ENCODE results near the gene EPB41L2. TPM values are rescaled to one million over a fixed set of nuclear protein-coding genes. Genes with fewer than 3 reads are reported as not detected.
A peak's percentile ranks its signal among the peaks of the same experiment; 100 is the strongest.

EPB41L2 gene
- total RNA-seq, 4 donors from 2014 or later, result 190 to 321 (median 265) TPM

GRCh38 chr6:130962966-130963365 lies 100.1 kb downstream of the EPB41L2 start:
- no peak for DNase-seq (ENCODE audit: low spot score in 2 of 2)
- WGBS, 2 donors, result 50 to 53% methylated on average over 2 of the region's 2 CpGs
- no peaks in the 10 kb centered on the region for H3K27me3 ChIP-seq
- no peaks in the 10 kb centered on the region for H3K36me3 ChIP-seq
- no peak overlapping the region for H3K4me3 ChIP-seq
- no peak for TF ChIP-seq EP300 (IDR thresholded peaks at IDR 0.05)
- no peak for TF ChIP-seq CTCF (IDR thresholded peaks at IDR 0.05)
- no peak for TF ChIP-seq POLR2A (IDR thresholded peaks at IDR 0.05)
- H3K9me3 ChIP-seq, result no peaks in the 10 kb centered on the region
- peaks cover 0 to 96% (median 33%) of the 10 kb centered on the region in 4 donors for H3K4me1 ChIP-seq
- peak overlapping the region in 2 of 4 donors; percentile 22 to 82 for H3K27ac ChIP-seq

DNA sequence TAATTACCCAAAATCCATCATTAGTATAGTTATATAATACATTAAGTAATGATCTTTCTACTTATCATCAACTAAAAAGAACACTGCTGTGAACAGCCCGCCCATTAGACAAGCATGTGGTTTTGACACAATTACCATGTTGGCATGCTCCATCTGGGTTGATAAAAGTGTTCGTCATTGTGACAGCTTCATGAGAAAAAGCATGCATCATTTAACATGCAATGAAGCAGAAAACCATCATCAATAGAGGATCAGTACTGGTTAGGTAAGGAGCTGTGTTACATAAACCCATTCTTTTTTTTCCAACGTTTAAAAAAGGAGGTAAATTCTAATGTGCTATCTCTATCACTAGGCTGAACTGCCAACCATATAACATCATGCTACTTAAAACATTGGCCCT lies 101.9 kb downstream of the EPB41L2 start:
- H3K4me1 ChIP-seq, result peaks cover 0 to 90% (median 20%) of the 10 kb centered on the region in 4 donors
- 90 to 94% methylated on average over 3 of the region's 3 CpGs for WGBS, 2 donors

GRCh38 chr6:130959951-130960350 lies 103.1 kb downstream of the EPB41L2 start:
- Histone ChIP-seq H3K4me1 (peaks cover 0 to 90% (median 16%) of the 10 kb centered on the region in 4 donors), H3K36me3 (peaks cover 0 to 2% (median 0%) of the 10 kb centered on the region in 3 donors), H3K9me3 (no peaks in the 10 kb centered on the region), H3K4me3 (no peak overlapping the region), H3K27me3 (no peaks in the 10 kb centered on the region), H3K27ac (peak overlapping the region in 2 of 4 donors; percentile 9 to 70)
- 44 to 59% methylated on average over 1 of the region's 1 CpG for WGBS, 2 donors
- no peak for DNase-seq (ENCODE audit: low spot score in 2 of 2)
- TF ChIP-seq CTCF (IDR thresholded peaks at IDR 0.05) (no peak), EP300 (IDR thresholded peaks at IDR 0.05) (no peak), POLR2A (IDR thresholded peaks at IDR 0.05) (no peak)

More for the DNA sequence above, 101.9 kb downstream of the EPB41L2 start:
- Histone ChIP-seq H3K9me3 (no peaks in the 10 kb centered on the region), H3K27me3 (no peaks in the 10 kb centered on the region), H3K36me3 (no peaks in the 10 kb centered on the region), H3K4me3 (no peak overlapping the region), H3K27ac (no peak overlapping the region)
- DNase-seq (ENCODE audit: low spot score in 2 of 2), result no peak
- TF ChIP-seq CTCF (IDR thresholded peaks at IDR 0.05) (no peak), EP300 (IDR thresholded peaks at IDR 0.05) (no peak), POLR2A (IDR thresholded peaks at IDR 0.05) (no peak)

GRCh38 chr6:130958468-130958867 lies 104.6 kb downstream of the EPB41L2 start:
- H3K27me3 ChIP-seq, result no peaks in the 10 kb centered on the region
- peaks cover 0 to 81% (median 12%) of the 10 kb centered on the region in 4 donors for H3K4me1 ChIP-seq
- peak overlapping the region in 2 of 4 donors; percentile 9 to 70 for H3K27ac ChIP-seq
- H3K9me3 ChIP-seq, result no peaks in the 10 kb centered on the region
- DNase-seq (ENCODE audit: low spot score in 2 of 2), result no peak
- H3K36me3 ChIP-seq, result peaks cover 0 to 14% (median 0%) of the 10 kb centered on the region in 3 donors
- H3K4me3 ChIP-seq, result no peak overlapping the region
- WGBS, 2 donors, result 30 to 46% methylated on average over 2 of the region's 2 CpGs
- no peak for TF ChIP-seq CTCF (IDR thresholded peaks at IDR 0.05)

DNA sequence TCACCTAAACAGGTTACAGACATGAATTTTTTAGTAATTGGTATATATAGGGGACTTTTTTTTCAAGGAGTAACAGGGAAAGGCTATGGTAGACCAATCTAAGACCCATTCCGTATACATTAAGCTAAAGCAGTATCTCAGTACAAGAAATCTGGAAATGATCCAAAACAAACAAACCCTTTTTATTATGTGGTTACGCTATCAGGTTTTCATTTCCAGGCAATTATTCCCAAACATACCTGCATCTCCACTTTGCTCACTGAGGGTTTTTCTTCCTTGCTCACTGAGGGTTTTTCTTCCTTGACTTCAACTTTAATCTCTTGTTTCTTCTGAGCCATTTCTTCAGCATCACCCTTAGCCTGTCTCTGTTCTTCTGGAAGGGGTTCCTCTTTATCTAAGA lies 107.3 kb downstream of the EPB41L2 start:
- H3K4me3 ChIP-seq, result no peak overlapping the region
- H3K27ac ChIP-seq, result peak overlapping the region in 2 of 4 donors; percentile 21 to 22
- 81 to 83% methylated on average over 2 of the region's 2 CpGs for WGBS, 2 donors
- DNase-seq (ENCODE audit: low spot score in 2 of 2), result no peak
- TF ChIP-seq EP300 (IDR thresholded peaks at IDR 0.05) (no peak), CTCF (IDR thresholded peaks at IDR 0.05) (no peak), POLR2A (IDR thresholded peaks at IDR 0.05) (no peak)
- no peaks in the 10 kb centered on the region for H3K27me3 ChIP-seq
- no peaks in the 10 kb centered on the region for H3K9me3 ChIP-seq
- H3K4me1 ChIP-seq, result peaks cover 0 to 57% (median 6%) of the 10 kb centered on the region in 4 donors
- peaks cover 0 to 37% (median 0%) of the 10 kb centered on the region in 3 donors for H3K36me3 ChIP-seq
